SH-SY5Y (cell line): ENCODE measurements around the gene CDKN3.

ENCODE experiments used
- GATA2 ChIP-seq: IDR thresholded peaks from 2 replicates; pipeline ENCODE4 v1.6.1; 2011; ENCODE audit warnings: mild to moderate bottlenecking, low read depth, low read length
- GATA3 ChIP-seq: IDR thresholded peaks from 2 replicates; pipeline ENCODE4 v1.6.1; 2011; ENCODE audit warnings: low read depth, mild to moderate bottlenecking, low read length, moderate library complexity

Gene CDKN3

GRCh38 chr14:54362759-54363437 is 33.9 kb upstream of the CDKN3 start:
- TF ChIP-seq GATA3 (no peak), GATA2 (no peak)

GRCh38 chr14:54364555-54365415 is 32.0 kb upstream of the CDKN3 start:
- TF ChIP-seq GATA3 (no peak), GATA2 (no peak)

GRCh38 chr14:54366736-54367735 is 29.8 kb upstream of the CDKN3 start:
- TF ChIP-seq GATA2 (no peak), GATA3 (no peak)

GRCh38 chr14:54368291-54368690 is 28.5 kb upstream of the CDKN3 start:
- TF ChIP-seq GATA2: no peak
- TF ChIP-seq GATA3: no peak

- TF ChIP-seq GATA2 (no peak), GATA3 (no peak)
These were observed 27.5 kb upstream of the CDKN3 start for GRCh38 chr14:54369343-54369742.

GRCh38 chr14:54370323-54371198 is 26.2 kb upstream of the CDKN3 start:
- TF ChIP-seq GATA2 (no peak), GATA3 (no peak)

GRCh38 chr14:54374117-54374884 is 22.5 kb upstream of the CDKN3 start:
- TF ChIP-seq GATA2 (no peak), GATA3 (no peak)

GRCh38 chr14:54377501-54377900 is 19.3 kb upstream of the CDKN3 start:
- TF ChIP-seq GATA3 (no peak), GATA2 (no peak)

- TF ChIP-seq GATA2: no peak
- no peak for TF ChIP-seq GATA3
These were observed 15.0 kb upstream of the CDKN3 start for GRCh38 chr14:54381821-54382220.

GRCh38 chr14:54383835-54384234 is 13.0 kb upstream of the CDKN3 start:
- no peak for TF ChIP-seq GATA2
- TF ChIP-seq GATA3: no peak

GRCh38 chr14:54385556-54385955 is 11.3 kb upstream of the CDKN3 start:
- TF ChIP-seq GATA2: no peak
- no peak for TF ChIP-seq GATA3

GRCh38 chr14:54387328-54387727 is 9.5 kb upstream of the CDKN3 start:
- no peak for TF ChIP-seq GATA2
- TF ChIP-seq GATA3: no peak

GRCh38 chr14:54392131-54392859 is 4.5 kb upstream of the CDKN3 start:
- TF ChIP-seq GATA2 (no peak), GATA3 (no peak)
